Germinal center (tissue), 1 donor: ENCODE measurements around the gene MAP2.
A peak's percentile ranks its signal among the peaks of the same experiment; 100 is the strongest.

ENCODE experiments used
- DNase-seq: peaks from one replicate; pipeline ENCODE4 v3.0.0; 2012; ENCODE audit warnings: mixed read lengths, low spot score

Gene MAP2

GRCh38 chr2:209424199-209424701 lies 403 bp downstream of the MAP2 start:
- peak; percentile 14 for DNase-seq

- DNase-seq: no peak
Measured at GRCh38 chr2:209424781-209425470, 1.1 kb downstream of the MAP2 start.

- DNase-seq: peak; percentile 49
Measured at GRCh38 chr2:209425471-209426071, 1.7 kb downstream of the MAP2 start.

GRCh38 chr2:209426432-209426831 lies 2.6 kb downstream of the MAP2 start:
- DNase-seq: no peak

GRCh38 chr2:209431701-209432100 lies 7.9 kb downstream of the MAP2 start:
- DNase-seq: no peak

- DNase-seq: no peak
Measured at GRCh38 chr2:209441541-209441940, 17.7 kb downstream of the MAP2 start.

GRCh38 chr2:209442939-209443338 lies 19.1 kb downstream of the MAP2 start:
- DNase-seq: no peak

GRCh38 chr2:209445485-209445884 lies 21.6 kb downstream of the MAP2 start:
- DNase-seq: no peak

- DNase-seq: no peak
Measured at GRCh38 chr2:209451209-209451834, 27.5 kb downstream of the MAP2 start.

GRCh38 chr2:209456489-209456888 lies 32.6 kb downstream of the MAP2 start:
- DNase-seq: no peak

- DNase-seq: no peak
Measured at GRCh38 chr2:209458008-209458979, 34.4 kb downstream of the MAP2 start.

- DNase-seq: no peak
Measured at GRCh38 chr2:209459359-209459758, 35.5 kb downstream of the MAP2 start.

- DNase-seq: no peak
Measured at GRCh38 chr2:209460151-209460761, 36.4 kb downstream of the MAP2 start.

GRCh38 chr2:209463226-209463625 lies 39.4 kb downstream of the MAP2 start:
- peak; percentile 13 for DNase-seq

GRCh38 chr2:209463835-209464234 lies 40.0 kb downstream of the MAP2 start:
- no peak for DNase-seq

GRCh38 chr2:209468846-209469245 lies 45.0 kb downstream of the MAP2 start:
- no peak for DNase-seq

- no peak for DNase-seq
Measured at GRCh38 chr2:209469481-209469880, 45.6 kb downstream of the MAP2 start.

GRCh38 chr2:209470466-209470865 lies 46.6 kb downstream of the MAP2 start:
- no peak for DNase-seq

- no peak for DNase-seq
Measured at GRCh38 chr2:209471037-209471436, 47.2 kb downstream of the MAP2 start.

- DNase-seq: no peak
Measured at GRCh38 chr2:209472112-209472832, 48.4 kb downstream of the MAP2 start.

GRCh38 chr2:209472871-209473270 lies 49.0 kb downstream of the MAP2 start:
- DNase-seq: no peak
